Measurements from ENCODE around the gene SLC38A1. TPM values are rescaled to one million over a fixed set of nuclear protein-coding genes. Genes with fewer than 3 reads are reported as not detected.

SLC38A1 gene
- polyA plus RNA-seq, 1 experiment = 136 TPM

GRCh38 chr12:46149079-46149464, 119.8 kb downstream of the SLC38A1 start:
- Histone ChIP-seq H3K4me3 (ENCODE audit: low read depth, low read length) (no peak overlapping the region), H3K27me3 (ENCODE audit: control insufficient read depth, insufficient read depth, low read length) (no peaks in the 10 kb centered on the region), H3K9me3 (ENCODE audit: control insufficient read depth, insufficient read depth, low read length) (no peaks in the 10 kb centered on the region), H3K27ac (ENCODE audit: low read depth, low read length) (no peak overlapping the region)
- TF ChIP-seq, protein P1, sequence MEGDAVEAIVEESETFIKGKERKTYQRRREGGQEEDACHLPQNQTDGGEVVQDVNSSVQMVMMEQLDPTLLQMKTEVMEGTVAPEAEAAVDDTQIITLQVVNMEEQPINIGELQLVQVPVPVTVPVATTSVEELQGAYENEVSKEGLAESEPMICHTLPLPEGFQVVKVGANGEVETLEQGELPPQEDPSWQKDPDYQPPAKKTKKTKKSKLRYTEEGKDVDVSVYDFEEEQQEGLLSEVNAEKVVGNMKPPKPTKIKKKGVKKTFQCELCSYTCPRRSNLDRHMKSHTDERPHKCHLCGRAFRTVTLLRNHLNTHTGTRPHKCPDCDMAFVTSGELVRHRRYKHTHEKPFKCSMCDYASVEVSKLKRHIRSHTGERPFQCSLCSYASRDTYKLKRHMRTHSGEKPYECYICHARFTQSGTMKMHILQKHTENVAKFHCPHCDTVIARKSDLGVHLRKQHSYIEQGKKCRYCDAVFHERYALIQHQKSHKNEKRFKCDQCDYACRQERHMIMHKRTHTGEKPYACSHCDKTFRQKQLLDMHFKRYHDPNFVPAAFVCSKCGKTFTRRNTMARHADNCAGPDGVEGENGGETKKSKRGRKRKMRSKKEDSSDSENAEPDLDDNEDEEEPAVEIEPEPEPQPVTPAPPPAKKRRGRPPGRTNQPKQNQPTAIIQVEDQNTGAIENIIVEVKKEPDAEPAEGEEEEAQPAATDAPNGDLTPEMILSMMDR (IDR thresholded peaks at IDR 0.05; ENCODE audit: low read depth, low read length) = no peak
- ChIA-PET POLR2A (no interaction called here), CTCF (interaction anchor here (3.8 kb wide), 1 partner anchor 24 kb away, joined by 17 read pairs; no protein-coding TSS in a partner anchor)
- DNase-seq (ENCODE audit: low read depth, low spot score) = no peak

DNA sequence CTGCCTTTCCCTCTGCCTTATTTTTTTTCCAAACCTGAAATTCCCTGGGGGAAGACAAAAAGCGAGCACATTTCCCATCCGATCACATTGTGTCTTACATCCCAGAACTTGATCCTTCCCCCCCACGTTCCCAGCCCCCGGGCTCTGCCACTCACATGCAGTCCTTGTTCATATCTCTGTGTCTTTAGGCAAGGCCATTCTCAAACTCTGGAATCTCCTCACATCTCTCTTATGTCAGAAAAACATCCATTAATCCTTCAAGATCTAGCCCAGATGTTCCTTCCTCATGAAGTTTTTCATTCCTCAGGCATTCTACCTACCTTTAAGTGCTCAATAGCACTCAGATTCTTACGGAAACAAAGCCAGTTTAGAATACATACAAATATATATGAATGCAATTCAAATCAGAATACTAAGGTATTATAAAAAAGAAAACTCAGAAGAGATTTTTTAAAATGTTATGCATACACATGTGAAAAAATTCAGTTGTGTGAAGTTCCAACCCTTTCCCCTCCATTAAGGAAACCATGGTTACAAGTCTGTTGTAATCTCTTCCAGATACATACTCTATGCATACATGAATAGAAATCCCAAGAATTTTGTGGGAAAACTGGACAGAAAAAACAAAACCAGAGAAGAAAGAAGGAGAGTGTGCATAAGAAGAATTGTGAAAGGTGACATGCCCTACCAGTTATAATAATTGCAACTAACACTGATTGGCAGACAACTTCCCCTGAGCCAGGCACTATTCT, 120.3 kb downstream of the SLC38A1 start:
- ChIA-PET CTCF (interaction anchor here (3.8 kb wide), 1 partner anchor 24 kb away, joined by 17 read pairs; no protein-coding TSS in a partner anchor), POLR2A (no interaction called here)
- Histone ChIP-seq H3K27me3 (ENCODE audit: control insufficient read depth, insufficient read depth, low read length) (no peaks in the 10 kb centered on the region), H3K9me3 (ENCODE audit: control insufficient read depth, insufficient read depth, low read length) (no peaks in the 10 kb centered on the region), H3K4me3 (ENCODE audit: low read depth, low read length) (no peak overlapping the region), H3K27ac (ENCODE audit: low read depth, low read length) (no peak overlapping the region)
- no peak for DNase-seq (ENCODE audit: low read depth, low spot score)
- TF ChIP-seq, protein P1 (IDR thresholded peaks at IDR 0.05; ENCODE audit: low read depth, low read length) = no peak

GRCh38 chr12:46147144-46147543, 121.7 kb downstream of the SLC38A1 start:
- ChIA-PET POLR2A (no interaction called here), CTCF (no interaction called here)
- H3K4me3 ChIP-seq (ENCODE audit: low read depth, low read length) = no peak overlapping the region
- H3K27me3 ChIP-seq (ENCODE audit: control insufficient read depth, insufficient read depth, low read length) = no peaks in the 10 kb centered on the region
- no peak for DNase-seq (ENCODE audit: low read depth, low spot score)
- H3K27ac ChIP-seq (ENCODE audit: low read depth, low read length) = no peak overlapping the region
- no peaks in the 10 kb centered on the region for H3K9me3 ChIP-seq (ENCODE audit: control insufficient read depth, insufficient read depth, low read length)
- TF ChIP-seq, protein P1 (IDR thresholded peaks at IDR 0.05; ENCODE audit: low read depth, low read length) = no peak

DNA sequence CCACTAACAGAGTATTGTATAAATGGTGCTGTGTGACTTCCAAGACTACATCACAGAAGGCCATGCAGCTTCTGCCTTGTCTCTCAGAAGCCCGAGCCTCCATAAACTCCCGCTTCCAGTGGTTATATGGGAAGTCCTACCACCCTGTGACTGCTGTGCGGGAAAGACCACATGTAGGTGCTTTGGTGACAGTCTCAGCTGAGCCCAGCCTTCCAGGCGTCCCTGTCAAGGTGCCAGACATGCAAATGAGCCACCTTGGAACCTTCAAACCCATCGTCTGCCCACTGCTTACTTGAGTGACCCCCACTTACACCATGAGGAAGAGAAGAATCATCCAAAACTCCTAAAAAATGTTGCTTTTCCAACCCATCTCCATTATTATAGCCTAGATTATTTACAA, 123.0 kb downstream of the SLC38A1 start:
- no peak for DNase-seq (ENCODE audit: low read depth, low spot score)
- ChIA-PET CTCF (no interaction called here), POLR2A (no interaction called here)
- Histone ChIP-seq H3K27me3 (ENCODE audit: control insufficient read depth, insufficient read depth, low read length) (no peaks in the 10 kb centered on the region), H3K9me3 (ENCODE audit: control insufficient read depth, insufficient read depth, low read length) (no peaks in the 10 kb centered on the region), H3K27ac (ENCODE audit: low read depth, low read length) (no peak overlapping the region), H3K4me3 (ENCODE audit: low read depth, low read length) (no peak overlapping the region)
- TF ChIP-seq, protein P1 (IDR thresholded peaks at IDR 0.05; ENCODE audit: low read depth, low read length) = no peak

DNA sequence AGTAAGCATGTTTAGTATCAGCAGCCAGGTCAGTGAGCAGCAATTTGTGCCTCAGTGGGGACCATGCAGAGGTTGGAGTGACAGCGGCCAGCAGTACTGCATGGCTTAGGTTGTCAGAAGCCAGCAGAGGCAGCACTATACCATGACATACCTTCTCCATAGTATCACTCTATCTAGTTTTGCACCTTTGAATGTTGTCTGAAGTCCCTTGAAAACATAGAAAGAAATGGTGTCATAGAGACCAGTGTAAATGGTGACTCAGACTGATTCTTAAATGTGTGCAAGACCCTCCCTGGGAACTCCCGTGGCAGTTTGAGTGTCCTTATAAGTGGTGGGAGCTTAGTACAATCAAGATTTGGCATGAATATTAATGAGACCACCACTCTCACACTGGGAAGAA, 124.4 kb downstream of the SLC38A1 start:
- no peak for DNase-seq (ENCODE audit: low read depth, low spot score)
- TF ChIP-seq, protein P1 (IDR thresholded peaks at IDR 0.05; ENCODE audit: low read depth, low read length) = no peak
- ChIA-PET CTCF (no interaction called here), POLR2A (no interaction called here)
- Histone ChIP-seq H3K4me3 (ENCODE audit: low read depth, low read length) (no peak overlapping the region), H3K9me3 (ENCODE audit: control insufficient read depth, insufficient read depth, low read length) (no peaks in the 10 kb centered on the region), H3K27ac (ENCODE audit: low read depth, low read length) (no peak overlapping the region), H3K27me3 (ENCODE audit: control insufficient read depth, insufficient read depth, low read length) (no peaks in the 10 kb centered on the region)
